SJSA1 (cell line): ENCODE data around the gene PLBD1. TPM values are rescaled to one million over a fixed set of nuclear protein-coding genes. Genes with fewer than 3 reads are reported as not detected.

Experiments used
- DNase-seq, 2 experiments: peaks; one replicate each; pipeline ENCODE4 v3.0.0-alpha.2; 2015 to 2020; ENCODE audit warnings: low spot score in 2 of 2, low read depth in 1 of 2
- H3K27ac ChIP-seq: fragments of 250-450 bp; sonication (Bioruptor Pico); 2 replicates; pipeline ENCODE4 v1.5.1; 2020; ENCODE audit warnings: mild to moderate bottlenecking, moderate library complexity
- H3K27me3 ChIP-seq: fragments of 250-450 bp; sonication (Bioruptor Pico); replicated peaks from 2 replicates; pipeline ENCODE4 v1.5.1; 2020; ENCODE audit warnings: mild to moderate bottlenecking, moderate library complexity
- H3K36me3 ChIP-seq: fragments of 250-450 bp; sonication (Bioruptor Pico); 2 replicates; pipeline ENCODE4 v1.5.1; 2020; ENCODE audit warnings: mild to moderate bottlenecking
- H3K4me1 ChIP-seq: fragments of 250-450 bp; sonication (Bioruptor Pico); replicated peaks from 2 replicates; pipeline ENCODE4 v1.6.1; 2021; ENCODE audit warnings: mild to moderate bottlenecking
- H3K4me3 ChIP-seq: fragments of 250-450 bp; sonication (Bioruptor Pico); 2 replicates; pipeline ENCODE4 v1.5.1; 2020; ENCODE audit warnings: mild to moderate bottlenecking
- H3K9me3 ChIP-seq: fragments of 250-450 bp; sonication (Bioruptor Pico); replicated peaks from 2 replicates; pipeline ENCODE4 v1.5.1; 2020; ENCODE audit warnings: mild to moderate bottlenecking
- total RNA-seq: library from RNA; depleted of rRNA; stranded (reverse); fragments of >200 nt; shearing (Covaris generic); gene quantifications from 2 replicates; pipeline ENCODE4 v1.2.3, GENCODE V29; 2014; rRNA removed

Gene PLBD1
- total RNA-seq, 1 experiment from 2014 or later = not detected

DNA sequence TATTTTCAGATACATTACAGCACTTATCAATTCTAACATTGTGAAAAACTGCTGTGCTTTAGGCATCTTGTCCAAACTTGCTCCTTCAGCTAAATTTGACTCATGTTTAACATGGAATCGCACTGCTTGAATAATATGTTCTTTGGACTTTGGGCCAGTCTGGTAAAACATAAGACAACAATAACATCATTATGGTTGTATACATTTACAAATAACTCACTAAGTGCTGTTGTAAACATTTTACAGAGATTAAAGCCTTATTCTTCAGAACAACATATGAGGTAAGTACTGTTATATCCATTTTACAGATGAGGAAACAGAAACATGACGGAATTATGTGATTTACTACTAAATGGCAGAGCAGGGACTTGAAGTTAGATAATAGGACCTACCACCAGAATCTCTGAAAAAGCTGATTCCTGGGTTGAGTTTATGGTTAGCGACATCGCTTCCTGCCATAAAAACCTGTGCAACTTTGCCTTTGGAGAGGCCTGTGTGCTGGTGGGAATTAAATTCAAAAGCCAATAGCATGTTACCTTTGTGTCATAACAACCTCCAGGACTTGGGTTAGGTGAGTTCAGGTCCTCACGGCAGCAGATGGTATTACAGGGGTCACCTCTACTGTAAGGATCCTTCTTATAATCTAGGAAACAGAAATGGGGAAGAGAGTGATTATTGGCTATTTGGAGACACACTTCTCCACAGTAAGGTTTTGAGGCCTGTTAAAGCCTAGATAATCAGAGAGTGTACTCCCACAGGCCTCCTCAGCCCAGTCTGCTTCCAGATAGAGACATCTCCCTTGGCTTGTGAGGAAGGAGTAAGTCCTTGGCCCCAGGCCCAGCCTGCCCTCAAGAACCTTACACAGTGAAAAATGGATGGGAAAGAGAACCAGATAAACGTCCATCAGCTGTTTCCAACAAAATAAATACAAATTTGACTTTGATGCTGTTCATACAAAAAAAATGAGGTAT, 61.8 kb downstream of the PLBD1 start:
- Histone ChIP-seq H3K36me3 (peaks cover 2% of the 10 kb centered on the region; the same call in 1 of the 2 replicates), H3K9me3 (no peaks in the 10 kb centered on the region), H3K27ac (no peak overlapping the region), H3K4me3 (no peak overlapping the region), H3K27me3 (no peaks in the 10 kb centered on the region), H3K4me1 (no peaks in the 10 kb centered on the region)
- no peak for DNase-seq

DNA sequence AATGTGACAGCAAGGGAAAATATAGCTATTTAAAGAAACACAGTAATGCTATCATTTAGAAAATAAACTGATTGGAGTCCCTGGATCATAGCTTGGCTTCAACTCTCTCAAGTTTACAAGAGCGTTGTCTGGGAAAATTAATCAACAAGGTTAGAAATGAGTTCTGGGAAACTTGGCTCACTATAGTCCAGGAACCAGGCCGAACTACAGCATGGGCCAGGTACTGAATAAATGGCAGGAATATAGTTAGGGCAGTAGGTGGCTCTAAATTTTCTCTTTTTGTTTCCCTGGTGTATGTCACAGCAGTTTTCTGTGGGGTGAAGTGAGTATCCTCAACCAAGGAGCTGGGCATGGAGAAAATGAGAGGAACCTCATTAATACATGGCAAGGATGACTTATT, 72.4 kb downstream of the PLBD1 start:
- H3K9me3 ChIP-seq = no peaks in the 10 kb centered on the region
- peaks cover 10% of the 10 kb centered on the region for H3K36me3 ChIP-seq
- DNase-seq = no peak
- no peaks in the 10 kb centered on the region for H3K27me3 ChIP-seq
- H3K4me1 ChIP-seq = no peaks in the 10 kb centered on the region
- no peak overlapping the region for H3K4me3 ChIP-seq
- H3K27ac ChIP-seq = no peak overlapping the region

DNA sequence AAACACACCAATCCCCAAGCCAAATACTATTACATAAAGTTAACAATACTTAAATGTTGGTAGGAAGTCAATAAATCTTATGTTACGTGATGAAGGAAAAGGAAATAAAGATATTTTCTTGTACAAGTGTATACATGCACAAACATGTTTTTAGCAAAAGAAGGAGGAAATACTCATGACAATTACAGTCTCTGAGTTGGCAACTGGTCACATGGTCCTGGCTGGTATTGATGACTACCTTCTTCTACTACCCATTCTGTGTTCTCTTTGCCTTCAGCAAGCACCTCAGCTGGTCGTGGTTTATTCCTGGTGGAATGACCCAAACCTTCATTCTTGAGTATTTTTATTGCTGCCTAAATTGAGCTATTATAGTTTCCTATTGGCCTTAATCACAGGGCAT, 84.8 kb downstream of the PLBD1 start:
- Histone ChIP-seq H3K4me1 (no peaks in the 10 kb centered on the region), H3K27me3 (no peaks in the 10 kb centered on the region), H3K9me3 (no peaks in the 10 kb centered on the region), H3K4me3 (no peak overlapping the region), H3K27ac (no peak overlapping the region), H3K36me3 (peaks cover 28% of the 10 kb centered on the region)
- no peak for DNase-seq

DNA sequence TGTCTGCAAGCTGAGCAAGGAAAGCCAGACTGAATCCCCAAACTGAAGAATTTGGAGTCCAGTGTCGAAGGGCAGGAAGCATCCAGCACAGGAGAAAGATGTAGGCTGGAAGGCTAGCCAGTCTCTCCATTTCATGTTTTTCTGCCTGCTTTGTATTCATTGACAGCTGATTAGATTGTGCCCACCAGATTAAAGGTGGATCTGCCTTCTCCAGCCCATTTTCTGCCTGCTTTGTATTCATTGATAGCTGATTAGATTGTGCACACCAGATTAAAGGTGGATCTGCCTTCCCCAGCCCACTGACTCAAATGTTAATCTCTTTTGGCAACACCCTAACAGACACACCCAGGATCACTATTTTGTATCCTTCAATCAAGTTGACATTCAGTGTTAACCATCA, 85.3 kb downstream of the PLBD1 start:
- Histone ChIP-seq H3K36me3 (peaks cover 30% of the 10 kb centered on the region), H3K27ac (no peak overlapping the region), H3K4me1 (no peaks in the 10 kb centered on the region), H3K27me3 (no peaks in the 10 kb centered on the region), H3K9me3 (no peaks in the 10 kb centered on the region), H3K4me3 (no peak overlapping the region)
- no peak for DNase-seq

DNA sequence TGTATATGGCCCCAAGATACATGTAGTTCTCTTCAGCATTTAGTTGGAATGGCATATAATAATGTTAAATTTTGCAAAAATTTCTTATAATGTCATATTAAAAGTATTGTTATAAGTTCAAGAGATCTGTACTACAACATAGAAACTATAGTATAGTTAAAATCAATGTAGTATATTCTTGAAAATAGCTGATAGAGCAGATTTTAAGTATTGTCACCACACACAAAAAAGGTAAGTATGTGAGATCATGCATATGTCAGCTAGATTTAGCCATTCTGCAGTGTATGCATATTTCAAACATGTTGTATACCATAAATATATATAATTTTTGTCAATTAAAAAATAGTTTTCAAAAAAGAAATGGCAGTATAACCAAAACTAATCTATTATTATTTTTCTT, 86.5 kb downstream of the PLBD1 start:
- Histone ChIP-seq H3K4me1 (no peaks in the 10 kb centered on the region), H3K9me3 (no peaks in the 10 kb centered on the region), H3K27me3 (no peaks in the 10 kb centered on the region), H3K4me3 (no peak overlapping the region), H3K36me3 (peaks cover 27% of the 10 kb centered on the region), H3K27ac (no peak overlapping the region)
- no peak for DNase-seq

DNA sequence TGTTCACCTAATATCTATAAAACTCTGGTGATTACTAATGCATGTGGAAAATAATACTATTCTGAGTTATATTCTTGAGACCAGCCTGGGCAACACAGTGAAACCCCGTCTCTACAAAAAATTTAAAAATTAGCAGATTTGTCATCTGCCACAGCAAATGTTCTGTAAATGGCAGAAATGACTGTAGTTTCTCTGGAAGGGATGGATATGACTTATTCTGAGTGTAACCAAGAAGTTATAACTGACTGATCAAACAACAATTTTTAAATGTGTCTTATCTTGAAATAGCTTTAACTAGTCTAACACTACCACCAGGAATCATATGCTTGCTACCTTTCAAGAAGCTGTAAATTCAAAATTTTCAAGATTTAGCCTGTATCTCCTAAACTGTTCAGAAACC, 88.7 kb downstream of the PLBD1 start:
- no peak overlapping the region for H3K4me3 ChIP-seq
- no peaks in the 10 kb centered on the region for H3K27me3 ChIP-seq
- peaks cover 31% of the 10 kb centered on the region for H3K36me3 ChIP-seq

DNA sequence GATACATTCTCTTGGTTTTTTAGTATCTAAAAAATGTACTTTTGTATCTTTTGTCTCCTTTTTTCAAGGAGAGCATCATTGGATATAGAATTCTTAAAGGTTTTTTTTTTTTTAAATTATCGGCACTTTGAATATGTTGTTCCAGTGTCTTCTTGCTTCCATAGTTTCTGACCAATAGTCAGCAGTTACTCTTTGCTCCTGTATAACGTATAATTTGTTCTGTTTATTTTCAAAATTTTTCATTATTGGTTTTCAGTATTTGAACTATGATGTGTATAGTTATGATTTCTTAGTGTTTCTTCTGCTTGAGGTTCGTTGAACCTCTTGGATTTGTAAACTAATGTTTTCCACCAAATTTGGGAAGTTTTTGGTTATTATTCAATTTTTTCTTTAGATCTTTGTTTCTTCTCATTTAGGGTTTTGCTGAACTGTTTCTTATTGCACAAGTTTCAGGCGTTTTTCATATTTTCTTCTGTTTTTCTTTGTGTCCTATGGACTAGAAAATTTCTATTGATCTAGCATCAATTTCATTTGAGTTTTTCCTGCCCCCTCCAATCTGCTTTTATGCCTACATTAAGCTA, 93.9 kb downstream of the PLBD1 start:
- Histone ChIP-seq H3K27ac (no peak overlapping the region), H3K9me3 (peaks cover 7% of the 10 kb centered on the region), H3K27me3 (no peaks in the 10 kb centered on the region), H3K36me3 (peaks cover 21% of the 10 kb centered on the region), H3K4me3 (no peak overlapping the region), H3K4me1 (no peaks in the 10 kb centered on the region)
- DNase-seq = peak in 1 of 2 experiments; percentile 20

More for the DNA sequence above, 88.7 kb downstream of the PLBD1 start:
- Histone ChIP-seq H3K9me3 (peaks cover 4% of the 10 kb centered on the region; the same call in 1 of the 2 replicates), H3K27ac (no peak overlapping the region), H3K4me1 (no peaks in the 10 kb centered on the region)
- DNase-seq = no peak

DNA sequence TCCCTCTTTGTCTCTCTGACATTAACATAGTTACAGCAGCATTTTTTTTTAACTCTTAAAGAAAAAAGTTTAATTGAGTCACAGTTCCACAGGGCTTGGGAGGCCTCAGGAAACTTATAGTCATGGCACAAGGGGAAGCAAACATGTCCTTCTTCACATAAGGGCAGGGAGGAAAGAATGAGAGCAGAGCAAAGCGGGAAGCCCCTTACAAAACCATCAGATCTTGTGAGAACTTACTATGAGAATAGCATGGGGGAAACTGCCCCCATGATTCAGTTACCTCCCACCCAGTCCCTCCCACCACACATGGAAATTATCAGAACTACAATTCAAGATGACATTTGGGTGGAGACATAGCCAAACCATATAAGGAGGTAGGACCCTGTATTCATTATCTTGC, 96.2 kb downstream of the PLBD1 start:
- Histone ChIP-seq H3K9me3 (peaks cover 7% of the 10 kb centered on the region), H3K36me3 (peaks cover 24% of the 10 kb centered on the region), H3K4me1 (no peaks in the 10 kb centered on the region), H3K27me3 (no peaks in the 10 kb centered on the region), H3K27ac (no peak overlapping the region), H3K4me3 (no peak overlapping the region)
- DNase-seq = no peak

DNA sequence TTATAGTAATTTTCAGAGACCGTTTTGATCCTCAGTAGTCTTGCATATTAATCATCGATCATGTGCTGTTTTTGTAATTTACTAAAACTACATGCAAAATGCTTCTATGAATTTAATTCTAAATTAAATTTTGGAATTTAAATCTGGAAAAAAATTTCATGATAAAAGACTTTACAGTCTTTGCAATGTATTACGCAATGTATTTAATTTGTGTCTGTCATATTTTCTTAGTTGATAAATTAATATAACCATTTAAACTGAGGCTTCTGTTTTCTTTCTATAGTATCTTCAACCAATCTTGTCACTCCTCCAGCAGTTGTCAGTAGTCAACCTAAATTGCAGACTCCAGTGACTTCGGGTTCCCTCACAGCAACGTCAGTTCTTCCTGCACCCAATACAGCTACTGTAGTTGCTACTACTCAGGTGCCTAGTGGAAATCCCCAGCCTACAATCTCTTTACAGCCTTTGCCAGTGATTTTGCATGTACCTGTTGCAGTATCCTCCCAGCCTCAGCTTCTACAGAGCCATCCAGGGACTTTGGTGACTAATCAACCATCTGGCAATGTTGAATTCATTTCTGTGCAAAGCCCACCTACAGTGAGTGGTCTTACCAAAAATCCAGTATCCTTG, 107.4 kb downstream of the PLBD1 start:
- no peak for DNase-seq
- no peaks in the 10 kb centered on the region for H3K27me3 ChIP-seq
- H3K4me1 ChIP-seq = no peaks in the 10 kb centered on the region
- no peaks in the 10 kb centered on the region for H3K9me3 ChIP-seq
- no peak overlapping the region for H3K27ac ChIP-seq
- peaks cover 20% of the 10 kb centered on the region for H3K36me3 ChIP-seq
- no peak overlapping the region for H3K4me3 ChIP-seq

DNA sequence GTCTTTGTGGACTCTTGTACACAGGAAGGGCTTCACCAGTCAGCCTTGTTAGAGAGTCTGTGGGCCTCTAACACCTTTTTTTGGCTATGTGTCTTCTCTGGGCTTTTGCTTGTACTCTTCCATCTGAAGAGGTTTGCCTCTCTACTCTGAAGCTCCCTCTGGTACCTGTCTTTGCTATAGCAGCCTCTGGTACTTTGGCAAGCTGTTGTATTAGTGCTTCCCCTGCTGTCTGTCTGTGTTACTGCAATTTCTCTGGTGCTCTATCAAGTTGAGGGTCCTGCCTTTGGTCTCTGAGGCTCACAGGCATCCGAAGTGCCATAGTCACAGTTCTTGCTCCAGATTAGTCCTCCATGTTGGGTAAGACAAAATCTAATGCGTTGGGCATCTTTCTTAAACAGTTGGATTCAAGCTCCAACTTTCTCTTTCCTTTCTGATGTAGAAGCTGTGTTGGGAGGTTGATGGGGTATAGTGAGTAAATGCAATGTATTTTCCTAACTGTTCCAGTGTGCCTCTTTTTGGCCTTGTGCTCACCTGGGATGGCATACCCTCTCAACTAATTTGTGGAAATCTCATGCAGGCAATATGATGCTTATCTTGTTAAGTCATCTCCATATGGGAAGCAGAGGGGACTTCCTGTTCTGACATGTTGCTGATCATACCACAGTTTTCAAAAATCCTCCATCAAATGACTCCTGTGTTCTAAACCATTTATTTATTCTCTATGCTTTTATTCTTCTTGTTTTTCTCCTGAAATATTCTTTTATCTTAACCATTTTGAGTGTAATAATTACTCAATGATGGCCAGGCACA, 113.4 kb downstream of the PLBD1 start:
- Histone ChIP-seq H3K9me3 (no peaks in the 10 kb centered on the region), H3K4me1 (no peaks in the 10 kb centered on the region), H3K27me3 (no peaks in the 10 kb centered on the region), H3K4me3 (no peak overlapping the region), H3K27ac (no peak overlapping the region), H3K36me3 (peaks cover 23% of the 10 kb centered on the region)
- no peak for DNase-seq

Other genes starting within 250 kb of the PLBD1 start
- 17.6 and 19.9 TPM in 2 replicates for gene ATF7IP, start 202.2 kb downstream of the PLBD1 start, total RNA-seq
- gene GUCY2C, start 128.7 kb upstream of the PLBD1 start, total RNA-seq = not detected in 2 replicates
- 10.2 and 18.5 TPM in 2 replicates for gene WBP11, start 235.6 kb upstream of the PLBD1 start, total RNA-seq
- 0.53 and 1.4 TPM in 2 replicates for gene C12orf60, start 235.8 kb upstream of the PLBD1 start, total RNA-seq
- gene SMCO3, start 246.3 kb upstream of the PLBD1 start, total RNA-seq = 0.16 TPM in 1 of 2 replicates, not detected in the other